Breast epithelium (tissue), 4 donors: ENCODE results near the gene ATP6V1C2. TPM values are rescaled to one million over a fixed set of nuclear protein-coding genes. Genes with fewer than 3 reads are reported as not detected.

ENCODE experiments used
- DNase-seq, 2 donors: peaks; one replicate each; pipeline ENCODE4 v3.0.0-alpha.2; 2019; ENCODE audit warnings: low spot score in 2 of 2
- H3K27ac ChIP-seq, 2 donors: fragments of 200-600 bp; sonication (generic) in 1 of 2; one replicate each; pipeline ENCODE4 v1.5.1; 2016 to 2019; ENCODE audit warnings: mild to moderate bottlenecking in 1 of 2
- H3K27me3 ChIP-seq, 2 donors: fragments of 200-600 bp; sonication (generic) in 1 of 2; one replicate each; pipeline versions ENCODE4 v1.5.1 to v1.6.0; 2017 to 2019; ENCODE audit warnings: control low read depth in 1 of 2, mild to moderate bottlenecking in 1 of 2
- H3K36me3 ChIP-seq: fragments of 200-600 bp; one replicate; pipeline ENCODE4 v1.5.1; 2019
- H3K4me1 ChIP-seq, 2 donors: fragments of 200-600 bp; sonication (generic); one replicate each; pipeline ENCODE4 v1.5.1; 2016 to 2019; ENCODE audit warnings: control low read depth in 1 of 2
- H3K4me3 ChIP-seq, 3 donors: fragments of 200-600 bp; sonication (generic); 1 replicate in 2 of 3; 2 replicates in 1 of 3; pipeline ENCODE4 v1.5.1; 2016 to 2019; ENCODE audit warnings: mild to moderate bottlenecking in 3 of 3, moderate library complexity in 2 of 3
- H3K9me3 ChIP-seq, 2 donors: fragments of 200-600 bp; sonication (generic) in 1 of 2; one replicate each; pipeline ENCODE4 v1.5.1; 2016 to 2019; ENCODE audit warnings: control low read depth in 1 of 2
- CTCF ChIP-seq, 3 donors: fragments of 450-650 bp; IDR thresholded peaks; one replicate each; pipeline ENCODE4 v1.5.1; 2016 to 2017; ENCODE audit warnings: antibody characterized with exemption in 3 of 3, mild to moderate bottlenecking in 3 of 3, moderate library complexity in 3 of 3
- POLR2A ChIP-seq: fragments of 450-650 bp; IDR thresholded peaks from one replicate; pipeline ENCODE4 v1.6.1; 2016; ENCODE audit warnings: antibody characterized with exemption, mild to moderate bottlenecking, moderate library complexity
- POLR2AphosphoS5 ChIP-seq, 3 donors: sonication (generic); formaldehyde crosslinking; IDR thresholded peaks; one replicate each; pipeline ENCODE4 v1.6.1; 2017; ENCODE audit warnings: antibody characterized with exemption in 3 of 3
- intact Hi-C: fragments of 100-400 bp; cut with DNase I; formaldehyde crosslinking; loops from one replicate; pipeline ENCODE4 v1.15.1; 2023; ENCODE audit warnings: low total_unique reads
- total RNA-seq, 3 donors: library from RNA; depleted of rRNA; stranded (reverse); fragments of >200 nt; gene quantifications; one replicate each; pipeline ENCODE4 v1.1.0, GENCODE V29; 2016

ATP6V1C2 gene
- total RNA-seq, 3 donors from 2014 or later: 0.16 to 18.7 (median 0.66) TPM

GRCh38 chr2:10790228-10790973, 69.0 kb downstream of the ATP6V1C2 start:
- no peak for DNase-seq
- Histone ChIP-seq H3K27me3 (no peaks in the 10 kb centered on the region), H3K27ac (no peak overlapping the region), H3K4me3 (no peak overlapping the region), H3K36me3 (peaks cover 15% of the 10 kb centered on the region), H3K4me1 (no peaks in the 10 kb centered on the region), H3K9me3 (no peaks in the 10 kb centered on the region)
- no peak for TF ChIP-seq CTCF (IDR thresholded peaks at IDR 0.05)
- no peak for TF ChIP-seq POLR2AphosphoS5 (IDR thresholded peaks at IDR 0.05)
- no peak for TF ChIP-seq POLR2A
- intact Hi-C loops: no loop called here

- no peak overlapping the region for H3K27ac ChIP-seq
- H3K36me3 ChIP-seq: peaks cover 10% of the 10 kb centered on the region
- no peak for DNase-seq
- intact Hi-C loops: no loop called here
- no peak overlapping the region for H3K4me3 ChIP-seq
- no peaks in the 10 kb centered on the region for H3K4me1 ChIP-seq
- no peaks in the 10 kb centered on the region for H3K27me3 ChIP-seq
- no peak for TF ChIP-seq CTCF (IDR thresholded peaks at IDR 0.05)
- no peaks in the 10 kb centered on the region for H3K9me3 ChIP-seq
These were observed 70.7 kb downstream of the ATP6V1C2 start for GRCh38 chr2:10792001-10792634.

GRCh38 chr2:10792660-10793400, 71.4 kb downstream of the ATP6V1C2 start:
- Histone ChIP-seq H3K4me3 (no peak overlapping the region), H3K9me3 (no peaks in the 10 kb centered on the region), H3K27me3 (no peaks in the 10 kb centered on the region), H3K27ac (no peak overlapping the region), H3K4me1 (no peaks in the 10 kb centered on the region), H3K36me3 (peaks cover 7% of the 10 kb centered on the region)
- TF ChIP-seq POLR2A: no peak
- no peak for TF ChIP-seq POLR2AphosphoS5 (IDR thresholded peaks at IDR 0.05)
- no peak for TF ChIP-seq CTCF (IDR thresholded peaks at IDR 0.05)
- no peak for DNase-seq
- intact Hi-C loops: no loop called here

- Histone ChIP-seq H3K4me3 (no peak overlapping the region), H3K9me3 (no peaks in the 10 kb centered on the region), H3K36me3 (peaks cover 7% of the 10 kb centered on the region), H3K4me1 (no peaks in the 10 kb centered on the region), H3K27ac (no peak overlapping the region), H3K27me3 (no peaks in the 10 kb centered on the region)
- DNase-seq: no peak
- TF ChIP-seq CTCF (IDR thresholded peaks at IDR 0.05) (no peak), POLR2A (no peak), POLR2AphosphoS5 (IDR thresholded peaks at IDR 0.05) (no peak)
- intact Hi-C loops: no loop called here
These were observed 72.4 kb downstream of the ATP6V1C2 start for GRCh38 chr2:10793816-10794215.

- no peaks in the 10 kb centered on the region for H3K4me1 ChIP-seq
- TF ChIP-seq POLR2A (no peak), CTCF (IDR thresholded peaks at IDR 0.05) (no peak), POLR2AphosphoS5 (IDR thresholded peaks at IDR 0.05) (no peak)
- H3K9me3 ChIP-seq: no peaks in the 10 kb centered on the region
- no peaks in the 10 kb centered on the region for H3K36me3 ChIP-seq
- no peaks in the 10 kb centered on the region for H3K27me3 ChIP-seq
- no peak overlapping the region for H3K4me3 ChIP-seq
- DNase-seq: no peak
- intact Hi-C loops: no loop called here
- no peak overlapping the region for H3K27ac ChIP-seq
These were observed 73.4 kb downstream of the ATP6V1C2 start for GRCh38 chr2:10794876-10795275.
